GM21381 (cell line): ENCODE data around the gene APBB2.
"Not testable (repeated sequence)": the region's sequence is repeated elsewhere in the genome, so short reads cannot be mapped to it uniquely, and the experiment has no call there.

Source experiments
- ATAC-seq: cut with Tn5 transposase; IDR thresholded peaks from one replicate; pipeline ENCODE4 v1.9.1; 2021; ENCODE audit warnings: mild to moderate bottlenecking, moderate library complexity; ENCODE audit not compliant: unreplicated experiment

The APBB2 gene

GRCh38 chr4:41069838-41070237 lies 144.5 kb downstream of the APBB2 start:
- ATAC-seq: no peak

- no peak for ATAC-seq
Observed at GRCh38 chr4:41069257-41069656, 145.1 kb downstream of the APBB2 start.

GRCh38 chr4:41067369-41067768 lies 147.0 kb downstream of the APBB2 start:
- no peak for ATAC-seq

- ATAC-seq: no peak
Observed at GRCh38 chr4:41066049-41066448, 148.3 kb downstream of the APBB2 start.

- ATAC-seq: no peak
Observed at GRCh38 chr4:41065434-41066006, 148.8 kb downstream of the APBB2 start.

GRCh38 chr4:41064953-41065352 lies 149.4 kb downstream of the APBB2 start:
- ATAC-seq: no peak

- no peak for ATAC-seq
Observed at GRCh38 chr4:41061482-41062185, 152.7 kb downstream of the APBB2 start.

- no peak for ATAC-seq
Observed at GRCh38 chr4:41060352-41061334, 153.7 kb downstream of the APBB2 start.

- not testable (repeated sequence) for ATAC-seq
Observed at GRCh38 chr4:41059411-41059810, 154.9 kb downstream of the APBB2 start.

GRCh38 chr4:41058426-41058825 lies 155.9 kb downstream of the APBB2 start:
- ATAC-seq: no peak

- no peak for ATAC-seq
Observed at GRCh38 chr4:41057467-41057866, 156.9 kb downstream of the APBB2 start.

- ATAC-seq: no peak
Observed at GRCh38 chr4:41052287-41052686, 162.1 kb downstream of the APBB2 start.

GRCh38 chr4:41050880-41051775 lies 163.2 kb downstream of the APBB2 start:
- ATAC-seq: no peak

- no peak for ATAC-seq
Observed at GRCh38 chr4:41050116-41050515, 164.2 kb downstream of the APBB2 start.

- ATAC-seq: not testable (repeated sequence)
Observed at GRCh38 chr4:41049176-41049575, 165.2 kb downstream of the APBB2 start.

- no peak for ATAC-seq
Observed at GRCh38 chr4:41044791-41045190, 169.6 kb downstream of the APBB2 start.

GRCh38 chr4:41044165-41044564 lies 170.2 kb downstream of the APBB2 start:
- no peak for ATAC-seq

GRCh38 chr4:41043465-41043864 lies 170.9 kb downstream of the APBB2 start:
- no peak for ATAC-seq

GRCh38 chr4:41041551-41041950 lies 172.8 kb downstream of the APBB2 start:
- no peak for ATAC-seq

GRCh38 chr4:41039317-41039716 lies 175.0 kb downstream of the APBB2 start:
- no peak for ATAC-seq

- ATAC-seq: no peak
Observed at GRCh38 chr4:41038304-41038703, 176.0 kb downstream of the APBB2 start.
